H9 (cell line): ENCODE data around the gene AKIRIN1. TPM values are rescaled to one million over a fixed set of nuclear protein-coding genes. Genes with fewer than 3 reads are reported as not detected.

Source experiments
- DNase-seq: peaks from one replicate; pipeline ENCODE4 v3.0.0-alpha.2; 2017
- H2AFZ ChIP-seq: one replicate; pipeline ENCODE4 v1.6.1; 2013; ENCODE audit warnings: mild to moderate bottlenecking, low read length, control low read depth, moderate library complexity
- H2AK5ac ChIP-seq: 2 replicates; pipeline ENCODE4 v1.6.1; 2013; ENCODE audit warnings: low read length, control low read depth, mixed read lengths; ENCODE audit not compliant: insufficient read length
- H2BK120ac ChIP-seq: one replicate; pipeline ENCODE4 v1.6.1; 2013; ENCODE audit warnings: low read depth, mild to moderate bottlenecking, low read length, control low read depth, inconsistent platforms; ENCODE audit not compliant: poor library complexity, severe bottlenecking
- H2BK12ac ChIP-seq: 2 replicates; pipeline ENCODE4 v1.6.1; 2013; ENCODE audit warnings: low read length, control low read depth, mixed read lengths, low read depth; ENCODE audit not compliant: insufficient read length
- H2BK15ac ChIP-seq: 2 replicates; pipeline ENCODE4 v1.6.1; 2013; ENCODE audit warnings: low read depth, low read length, control low read depth
- H2BK20ac ChIP-seq: one replicate; pipeline ENCODE4 v1.6.1; 2013; ENCODE audit warnings: low read depth, mild to moderate bottlenecking, low read length, control low read depth, inconsistent platforms; ENCODE audit not compliant: poor library complexity, severe bottlenecking
- H2BK5ac ChIP-seq: 2 replicates; pipeline ENCODE4 v1.6.1; 2013; ENCODE audit warnings: low read length, control low read depth, mixed read lengths; ENCODE audit not compliant: insufficient read length
- H3K14ac ChIP-seq: 2 replicates; pipeline ENCODE4 v1.6.1; 2013; ENCODE audit warnings: low read length, control low read depth; ENCODE audit not compliant: insufficient read depth
- H3K18ac ChIP-seq: 2 replicates; pipeline ENCODE4 v1.6.1; 2013; ENCODE audit warnings: low read depth, mild to moderate bottlenecking, mixed read lengths, low read length, control low read depth; ENCODE audit not compliant: insufficient read length
- H3K23ac ChIP-seq: 2 replicates; pipeline ENCODE4 v1.6.1; 2013; ENCODE audit warnings: low read length, control low read depth, mixed read lengths, low read depth; ENCODE audit not compliant: insufficient read length
- H3K23me2 ChIP-seq: 2 replicates; pipeline ENCODE4 v1.6.1; 2013; ENCODE audit warnings: low read depth, mild to moderate bottlenecking, mixed read lengths, low read length, control low read depth; ENCODE audit not compliant: insufficient read length, poor library complexity, severe bottlenecking
- H3K27ac ChIP-seq: 2 replicates; pipeline ENCODE4 v1.5.1; 2013; ENCODE audit warnings: low read length, control low read depth, mixed read lengths, low read depth; ENCODE audit not compliant: insufficient read length
- H3K27me3 ChIP-seq: 2 replicates; pipeline ENCODE4 v1.6.1; 2013; ENCODE audit warnings: low read length, control low read depth, inconsistent platforms; ENCODE audit not compliant: insufficient read depth
- H3K4ac ChIP-seq: 2 replicates; pipeline ENCODE4 v1.6.1; 2013; ENCODE audit warnings: low read depth, mild to moderate bottlenecking, control low read depth, inconsistent platforms, low read length, moderate library complexity
- H3K4me1 ChIP-seq: 2 replicates; pipeline ENCODE4 v1.6.1; 2013; ENCODE audit warnings: low read length, control low read depth, inconsistent platforms; ENCODE audit not compliant: insufficient read depth
- H3K4me2 ChIP-seq: 2 replicates; pipeline ENCODE4 v1.6.1; 2013; ENCODE audit warnings: low read length, control low read depth, mixed read lengths; ENCODE audit not compliant: insufficient read length, insufficient read depth
- H3K56ac ChIP-seq: 2 replicates; pipeline ENCODE4 v1.6.1; 2013; ENCODE audit warnings: low read depth, mild to moderate bottlenecking, mixed read lengths, low read length, control low read depth; ENCODE audit not compliant: insufficient read length
- H3K79me1 ChIP-seq: 2 replicates; pipeline ENCODE4 v1.6.1; 2013; ENCODE audit warnings: low read depth, mild to moderate bottlenecking, moderate library complexity, low read length, control low read depth, inconsistent platforms; ENCODE audit not compliant: insufficient read depth, poor library complexity, severe bottlenecking
- H3K79me2 ChIP-seq: 2 replicates; pipeline ENCODE4 v1.6.1; 2013; ENCODE audit warnings: low read length, control low read depth, inconsistent platforms; ENCODE audit not compliant: insufficient read depth
- H3K9ac ChIP-seq: 2 replicates; pipeline ENCODE4 v1.6.1; 2013; ENCODE audit warnings: low read length, control low read depth, mixed read lengths; ENCODE audit not compliant: insufficient read length; ENCODE audit errors: extremely low read depth
- H3K9me3 ChIP-seq: one replicate; pipeline ENCODE4 v1.6.1; 2013; ENCODE audit warnings: low read depth, low read length, inconsistent platforms; ENCODE audit not compliant: control insufficient read depth
- H3T11ph ChIP-seq: one replicate; pipeline ENCODE4 v1.6.1; 2013; ENCODE audit warnings: mild to moderate bottlenecking, low read length, control low read depth, inconsistent platforms
- H4K20me1 ChIP-seq: one replicate; pipeline ENCODE4 v1.6.1; 2013; ENCODE audit not compliant: control insufficient read depth, insufficient read length, insufficient read depth
- H4K5ac ChIP-seq: 2 replicates; pipeline ENCODE4 v1.6.1; 2013; ENCODE audit warnings: low read depth, mild to moderate bottlenecking, mixed read lengths, low read length, control low read depth; ENCODE audit not compliant: insufficient read length
- H4K8ac ChIP-seq: replicated peaks from 2 replicates; pipeline ENCODE4 v1.6.1; 2013; ENCODE audit warnings: low read length, control low read depth, mixed read lengths, low read depth; ENCODE audit not compliant: insufficient read length
- H4K91ac ChIP-seq: 2 replicates; pipeline ENCODE4 v1.6.1; 2013; ENCODE audit warnings: low read depth, mild to moderate bottlenecking, moderate library complexity, mixed read lengths, low read length, control low read depth; ENCODE audit not compliant: insufficient read length
- H3K27ac Mint-ChIP-seq, 3 experiments: 2 replicates in 2 of 3; 3 replicates in 1 of 3; pipeline ENCODE4 v1.8.0; 2020 to 2021; ENCODE audit warnings: mixed read lengths in 3 of 3, mild to moderate bottlenecking in 1 of 3, moderate library complexity in 1 of 3
- H3K27me3 Mint-ChIP-seq: 2 replicates; pipeline ENCODE4 v1.8.0; 2021; ENCODE audit warnings: low read depth, mild to moderate bottlenecking, moderate library complexity, mixed read lengths
- H3K36me3 Mint-ChIP-seq, 3 experiments: 2 replicates in 2 of 3; 3 replicates in 1 of 3; pipeline ENCODE4 v1.8.0; 2020 to 2021; ENCODE audit warnings: low read depth in 3 of 3, mixed read lengths in 3 of 3; ENCODE audit not compliant: insufficient read depth in 1 of 3
- H3K4me1 Mint-ChIP-seq, 2 experiments: 2 replicates each; pipeline ENCODE4 v1.8.0; 2020; ENCODE audit warnings: mixed read lengths in 2 of 2
- H3K4me3 Mint-ChIP-seq, 2 experiments: 2 replicates in 1 of 2; 3 replicates in 1 of 2; pipeline ENCODE4 v1.8.0; 2020 to 2021; ENCODE audit warnings: mild to moderate bottlenecking in 2 of 2, mixed read lengths in 2 of 2, moderate library complexity in 1 of 2
- H3K9me3 Mint-ChIP-seq, 2 experiments: 2 replicates in 1 of 2; 3 replicates in 1 of 2; pipeline ENCODE4 v1.8.0; 2020; ENCODE audit warnings: mild to moderate bottlenecking in 2 of 2, mixed read lengths in 2 of 2, moderate library complexity in 1 of 2
- WGBS: extraction: QIAGEN DNeasy Blood & Tissue Kit; methylation state at CpG from one replicate; pipeline ENCODE4 v1.1.7; 2013; ENCODE audit warnings: missing lambda C conversion rate, low lambda C conversion rate, mixed read lengths; ENCODE audit not compliant: insufficient read length; ENCODE audit errors: extremely low coverage; 5-methylcytosine and 5-hydroxymethylcytosine counted together
- total RNA-seq: library from RNA; stranded (reverse); gene quantifications from 2 replicates; pipeline ENCODE4 v1.2.1, GENCODE V29; 2021
- TF ChIP-seq, protein P1 (sequence below): fragments of 200-600 bp; sonication (generic); conservative IDR thresholded peaks from 3 replicates; pipeline ENCODE4 v1.8.0; 2021; ENCODE audit warnings: antibody characterized with exemption, mild to moderate bottlenecking

Gene AKIRIN1
- total RNA-seq, 1 experiment from 2014 or later, result 237 TPM

DNA sequence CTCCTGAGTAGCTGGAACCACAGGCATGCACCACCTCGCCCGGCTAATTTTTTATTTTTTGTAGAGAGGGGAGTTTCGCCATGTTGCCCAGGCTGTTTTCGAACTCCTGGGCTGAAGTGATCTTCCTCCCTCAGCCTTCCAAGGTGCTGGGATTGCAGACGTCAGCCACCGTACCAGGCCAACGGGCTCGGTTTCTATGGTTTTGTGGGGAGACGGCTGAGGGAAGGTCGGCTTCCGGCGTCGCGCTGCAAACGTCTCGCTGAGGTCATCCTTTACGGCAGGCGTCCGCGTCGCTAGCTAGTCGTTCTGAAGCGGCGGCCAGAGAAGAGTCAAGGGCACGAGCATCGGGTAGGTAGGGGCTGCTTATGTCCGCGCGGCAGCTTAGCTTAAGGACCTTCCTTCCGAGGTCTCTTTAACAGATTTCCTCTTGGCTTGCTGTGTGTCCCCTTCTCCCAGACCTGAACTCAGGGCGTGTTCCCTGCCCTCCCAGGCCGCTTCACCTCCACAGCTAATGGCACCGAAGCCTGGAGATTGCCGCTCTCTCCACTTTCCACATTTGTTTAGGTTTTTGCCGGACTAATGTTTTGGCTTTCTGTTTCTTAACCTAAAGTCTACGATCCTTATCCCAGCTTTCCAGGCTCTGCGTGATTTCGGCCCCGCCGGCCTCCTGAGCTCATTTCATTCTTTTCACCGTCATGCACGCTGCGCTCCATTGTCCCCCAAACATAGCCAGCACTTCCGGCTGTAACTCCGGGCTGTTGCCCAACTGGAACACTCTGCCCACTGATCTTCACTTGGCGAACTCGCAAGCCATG is 35.2 kb downstream of the AKIRIN1 start, which contains the start of gene NDUFS5:
Gene NDUFS5, plus strand, starts transcription at position 300 of the 815 bp plus-strand sequence. CDS start 2,375 bp downstream, outside the sequence.
- peak within 1 kb of the TSS; percentile 59 for H3K27ac ChIP-seq
- no peaks in the 10 kb centered on the region for H3K4me1 ChIP-seq
- H2BK15ac ChIP-seq, result no peak within 1 kb of the TSS
- no CpG with 5 or more reads among the region's 47 CpGs for WGBS
- TF ChIP-seq, protein P1, sequence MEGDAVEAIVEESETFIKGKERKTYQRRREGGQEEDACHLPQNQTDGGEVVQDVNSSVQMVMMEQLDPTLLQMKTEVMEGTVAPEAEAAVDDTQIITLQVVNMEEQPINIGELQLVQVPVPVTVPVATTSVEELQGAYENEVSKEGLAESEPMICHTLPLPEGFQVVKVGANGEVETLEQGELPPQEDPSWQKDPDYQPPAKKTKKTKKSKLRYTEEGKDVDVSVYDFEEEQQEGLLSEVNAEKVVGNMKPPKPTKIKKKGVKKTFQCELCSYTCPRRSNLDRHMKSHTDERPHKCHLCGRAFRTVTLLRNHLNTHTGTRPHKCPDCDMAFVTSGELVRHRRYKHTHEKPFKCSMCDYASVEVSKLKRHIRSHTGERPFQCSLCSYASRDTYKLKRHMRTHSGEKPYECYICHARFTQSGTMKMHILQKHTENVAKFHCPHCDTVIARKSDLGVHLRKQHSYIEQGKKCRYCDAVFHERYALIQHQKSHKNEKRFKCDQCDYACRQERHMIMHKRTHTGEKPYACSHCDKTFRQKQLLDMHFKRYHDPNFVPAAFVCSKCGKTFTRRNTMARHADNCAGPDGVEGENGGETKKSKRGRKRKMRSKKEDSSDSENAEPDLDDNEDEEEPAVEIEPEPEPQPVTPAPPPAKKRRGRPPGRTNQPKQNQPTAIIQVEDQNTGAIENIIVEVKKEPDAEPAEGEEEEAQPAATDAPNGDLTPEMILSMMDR, result no peak
- no peak within 1 kb of the TSS for H4K91ac ChIP-seq
- no peaks in the 10 kb centered on the region for H3K9me3 ChIP-seq
- Mint-ChIP-seq H3K36me3 (peaks cover 15 to 37% (median 30%) of the 10 kb centered on the region in 3 experiments; a peak in 6 of 7 replicates), H3K27me3 (no peaks in the 10 kb centered on the region), H3K4me1 (peaks cover 9 to 11% of the 10 kb centered on the region in 2 experiments), H3K27ac (peak within 1 kb of the TSS; percentile 98 to 100 (median 99)), H3K4me3 (peak within 1 kb of the TSS; percentile 89 to 96), H3K9me3 (peaks cover 0 to 5% of the 10 kb centered on the region in 2 experiments; a peak in 1 of 5 replicates)
- H3K14ac ChIP-seq, result peak within 1 kb of the TSS; percentile 97
- H4K8ac ChIP-seq, result no peak within 1 kb of the TSS
- H2BK12ac ChIP-seq, result no peak within 1 kb of the TSS
- peak within 1 kb of the TSS; percentile 78 for H3K4me2 ChIP-seq
- no peak within 1 kb of the TSS for H3T11ph ChIP-seq
- no peak within 1 kb of the TSS for H2BK20ac ChIP-seq
- no peaks in the 10 kb centered on the region for H4K20me1 ChIP-seq
- peak within 1 kb of the TSS; percentile 93 for H3K9ac ChIP-seq
- H2BK5ac ChIP-seq, result peak within 1 kb of the TSS; percentile 84
- peak within 1 kb of the TSS; percentile 67 for H2BK120ac ChIP-seq
- H2AK5ac ChIP-seq, result no peak within 1 kb of the TSS
- H4K5ac ChIP-seq, result peak within 1 kb of the TSS; percentile 53
- H3K56ac ChIP-seq, result peak within 1 kb of the TSS; percentile 42
- H3K23ac ChIP-seq, result no peak within 1 kb of the TSS
- H3K23me2 ChIP-seq, result peaks cover 5% of the 10 kb centered on the region
- peaks cover 9% of the 10 kb centered on the region; the same call in 1 of the 2 replicates for H3K79me2 ChIP-seq
- H3K79me1 ChIP-seq, result peaks cover 4% of the 10 kb centered on the region
- H3K27me3 ChIP-seq, result no peaks in the 10 kb centered on the region
- DNase-seq, result peak; percentile 94
- H3K18ac ChIP-seq, result peak within 1 kb of the TSS; percentile 96
- no peak within 1 kb of the TSS; the same call in 1 of the 2 replicates for H3K4ac ChIP-seq
- no peak within 1 kb of the TSS for H2AFZ ChIP-seq
